Measurements from ENCODE around the gene OVCA2. TPM values are rescaled to one million over a fixed set of nuclear protein-coding genes. Genes with fewer than 3 reads are reported as not detected.
A peak's percentile ranks its signal among the peaks of the same experiment; 100 is the strongest.

OVCA2 gene
- total RNA-seq, 4 donors from 2014 or later = 12.6 to 50.2 (median 34.4) TPM

- intact Hi-C loops (cut with DNase I; ENCODE audit: low total_unique reads) (no loop called here), in situ Hi-C loops (cut with MboI; ENCODE audit: low sequenced_read_pairs in 4 of 4) (no loop called here)
- H3K9me3 ChIP-seq = no peaks in the 10 kb centered on the region
- DNase-seq (peak; percentile 73 to 87), ATAC-seq (peak; percentile 71 to 86)
- TF ChIP-seq POLR2A (IDR thresholded peaks at IDR 0.05) (peak in 1 of 2 donors; percentile 46), CTCF (IDR thresholded peaks at IDR 0.05 in 4 of 5, conservative IDR thresholded peaks at IDR 0.05 in 1 of 5) (no peak)
- H3K27ac ChIP-seq = peak overlapping the region; percentile 91 to 97 (median 93)
- no peaks in the 10 kb centered on the region for H3K27me3 ChIP-seq
- H3K4me1 ChIP-seq = peaks cover 51% of the 10 kb centered on the region in 2 donors
- peak overlapping the region; percentile 29 to 40 (median 34) for H3K4me3 ChIP-seq
- no peaks in the 10 kb centered on the region for H3K36me3 ChIP-seq
These were observed 42.1 kb upstream of the OVCA2 start for GRCh38 chr17:1999557-2000251.

GRCh38 chr17:2002767-2003329, 39.0 kb upstream of the OVCA2 start:
- intact Hi-C loops (cut with DNase I; ENCODE audit: low total_unique reads) (loop anchor here (2.0 kb wide), 1 partner anchor 94 kb away; no protein-coding TSS in a partner anchor), in situ Hi-C loops (cut with MboI; ENCODE audit: low sequenced_read_pairs in 4 of 4) (no loop called here)
- H3K36me3 ChIP-seq = no peaks in the 10 kb centered on the region
- DNase-seq (peak in 1 of 2 donors; percentile 54), ATAC-seq (peak in 1 of 2 donors; percentile 12)
- peak overlapping the region; percentile 64 to 85 (median 76) for H3K27ac ChIP-seq
- TF ChIP-seq POLR2A (IDR thresholded peaks at IDR 0.05) (no peak), CTCF (IDR thresholded peaks at IDR 0.05 in 4 of 5, conservative IDR thresholded peaks at IDR 0.05 in 1 of 5) (no peak)
- no peak overlapping the region for H3K4me3 ChIP-seq
- no peaks in the 10 kb centered on the region for H3K27me3 ChIP-seq
- no peaks in the 10 kb centered on the region for H3K9me3 ChIP-seq
- peaks cover 39 to 46% of the 10 kb centered on the region in 2 donors for H3K4me1 ChIP-seq

- TF ChIP-seq POLR2A (IDR thresholded peaks at IDR 0.05) (no peak), CTCF (IDR thresholded peaks at IDR 0.05 in 4 of 5, conservative IDR thresholded peaks at IDR 0.05 in 1 of 5) (no peak)
- Histone ChIP-seq H3K27me3 (no peaks in the 10 kb centered on the region), H3K4me3 (no peak overlapping the region), H3K36me3 (no peaks in the 10 kb centered on the region), H3K9me3 (no peaks in the 10 kb centered on the region), H3K4me1 (peaks cover 36 to 45% of the 10 kb centered on the region in 2 donors), H3K27ac (peak overlapping the region; percentile 64 to 85 (median 76))
- intact Hi-C loops (cut with DNase I; ENCODE audit: low total_unique reads) = loop anchor here (2.0 kb wide), 1 partner anchor 95 kb away; no protein-coding TSS in a partner anchor
- no peak for ATAC-seq
- in situ Hi-C loops (cut with MboI; ENCODE audit: low sequenced_read_pairs in 4 of 4) = no loop called here
- DNase-seq = no peak
These were observed 38.3 kb upstream of the OVCA2 start for GRCh38 chr17:2003525-2003924.

GRCh38 chr17:2004435-2004952, 37.3 kb upstream of the OVCA2 start:
- Histone ChIP-seq H3K36me3 (no peaks in the 10 kb centered on the region), H3K4me1 (peaks cover 26 to 35% of the 10 kb centered on the region in 2 donors), H3K4me3 (no peak overlapping the region), H3K27ac (peak overlapping the region; percentile 59 to 77 (median 72)), H3K9me3 (no peaks in the 10 kb centered on the region), H3K27me3 (no peaks in the 10 kb centered on the region)
- DNase-seq (peak in 1 of 2 donors; percentile 67), ATAC-seq (peak; percentile 18 to 42)
- TF ChIP-seq POLR2A (IDR thresholded peaks at IDR 0.05) = no peak
- TF ChIP-seq CTCF (IDR thresholded peaks at IDR 0.05 in 4 of 5, conservative IDR thresholded peaks at IDR 0.05 in 1 of 5) = no peak
- in situ Hi-C loops (cut with MboI; ENCODE audit: low sequenced_read_pairs in 4 of 4) = no loop called here
- intact Hi-C loops (cut with DNase I; ENCODE audit: low total_unique reads) = no loop called here
